GM19395 (cell line): ENCODE measurements around the gene FPR1.
"Not testable (repeated sequence)": the region's sequence is repeated elsewhere in the genome, so short reads cannot be mapped to it uniquely, and the experiment has no call there.

Experiments
- ATAC-seq: cut with Tn5 transposase; IDR thresholded peaks from one replicate; pipeline ENCODE4 v1.9.1; 2021; ENCODE audit warnings: mild to moderate bottlenecking, moderate library complexity; ENCODE audit not compliant: unreplicated experiment

Gene FPR1

GRCh38 chr19:51779703-51780102 is 28.0 kb upstream of the FPR1 start:
- no peak for ATAC-seq

DNA sequence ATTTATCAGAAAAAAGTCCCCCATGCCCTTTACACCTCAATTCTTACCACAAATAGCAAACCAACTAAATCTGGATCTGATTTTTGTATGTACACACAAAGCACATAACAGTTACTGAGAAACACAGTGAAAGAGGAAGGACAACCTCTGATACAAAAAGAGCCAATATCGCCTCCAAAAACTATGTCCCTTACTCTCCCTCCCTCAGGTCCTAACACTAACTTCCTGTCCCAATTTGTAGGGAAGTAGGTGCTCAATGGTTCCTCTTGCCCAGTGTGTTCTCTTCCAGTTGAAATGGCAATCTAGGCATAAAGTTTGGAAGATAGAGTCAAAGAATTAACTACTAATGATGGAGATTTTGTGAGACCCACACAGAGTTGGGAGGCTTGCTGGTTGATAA is 27.5 kb upstream of the FPR1 start:
- no peak for ATAC-seq

DNA sequence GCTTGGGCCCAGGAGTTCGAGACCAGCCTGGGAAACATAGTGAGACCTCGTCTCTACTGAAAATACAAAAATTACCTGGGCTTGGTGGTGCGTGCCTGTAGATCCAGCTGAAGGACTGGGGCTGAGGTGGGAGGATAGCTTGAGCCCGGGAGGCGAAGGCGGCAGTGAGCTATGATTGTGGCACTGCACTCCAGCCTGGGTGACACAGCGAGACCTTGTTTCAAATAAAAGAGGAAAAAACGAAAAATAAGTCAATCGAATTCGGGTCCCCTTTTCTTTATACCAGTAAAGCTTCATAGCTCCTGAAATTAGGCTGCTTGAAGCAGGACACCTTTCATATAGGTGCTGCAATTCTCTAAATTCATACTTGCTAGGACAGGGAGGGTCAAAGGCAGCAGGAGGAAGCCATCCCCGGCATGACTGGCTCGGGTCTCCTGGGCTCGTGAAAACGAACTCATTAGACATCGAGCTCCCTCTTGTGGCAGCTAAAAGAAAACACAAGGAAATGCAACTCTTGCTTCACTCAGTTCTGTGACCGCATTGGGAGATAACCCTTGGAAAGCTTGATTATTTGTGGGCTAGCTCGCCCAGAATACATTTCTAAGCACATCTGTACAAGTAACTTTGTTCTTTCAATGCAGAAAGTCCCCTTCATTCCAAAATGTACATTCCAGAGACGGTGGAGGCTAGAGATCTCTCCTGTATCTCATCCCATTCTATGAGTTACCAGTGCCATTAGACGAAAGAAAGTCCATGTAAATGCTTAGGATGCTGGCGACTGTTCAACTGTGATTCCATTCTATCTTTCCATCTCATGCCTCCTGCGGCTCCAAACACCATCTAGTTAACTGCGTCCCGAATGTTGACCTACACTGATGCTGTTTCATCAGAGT is 26.1 kb upstream of the FPR1 start:
- no peak for ATAC-seq

DNA sequence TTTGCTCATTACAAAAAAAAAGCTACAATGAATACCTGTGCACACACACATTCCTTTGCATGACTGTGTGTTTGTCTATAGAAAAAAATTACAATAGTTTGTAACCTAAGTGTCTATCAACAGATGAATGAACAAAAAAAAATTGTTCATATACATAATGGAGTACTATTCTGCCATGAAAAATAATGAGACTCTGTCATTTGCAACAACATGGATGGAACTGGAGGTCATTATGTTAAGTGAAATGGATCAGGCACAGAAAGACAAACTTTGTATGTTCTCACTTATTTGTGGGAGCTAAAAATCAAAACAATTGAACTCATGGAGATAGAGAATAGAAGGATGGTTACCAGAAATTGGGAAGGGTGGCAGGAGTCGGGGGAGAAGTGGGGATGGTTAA is 24.9 kb upstream of the FPR1 start:
- not testable (repeated sequence) for ATAC-seq

- ATAC-seq = no peak
Measured at GRCh38 chr19:51772977-51773376, 21.3 kb upstream of the FPR1 start.

- ATAC-seq = no peak
Measured at GRCh38 chr19:51771376-51772130, 19.9 kb upstream of the FPR1 start.

- no peak for ATAC-seq
Measured at GRCh38 chr19:51766461-51766860, 14.8 kb upstream of the FPR1 start.

DNA sequence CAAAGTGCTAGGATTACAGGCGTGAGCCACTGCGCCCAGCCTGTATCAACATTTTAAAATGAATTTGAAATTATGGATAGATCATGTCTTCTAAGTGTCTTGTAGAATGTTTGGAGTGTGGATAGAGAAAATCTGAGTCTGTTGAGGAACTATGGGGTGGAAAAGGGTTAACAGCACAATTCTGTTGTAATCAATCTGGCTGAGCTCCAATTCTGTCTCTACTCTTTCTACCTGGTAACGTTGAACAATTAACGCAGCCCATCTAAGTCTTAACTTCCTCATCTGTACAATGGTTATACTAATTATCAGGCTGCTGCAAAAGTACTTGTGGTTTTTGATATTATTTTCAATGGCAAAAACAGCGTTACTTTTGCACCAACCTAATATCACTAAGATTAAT is 13.4 kb upstream of the FPR1 start:
- ATAC-seq = no peak

DNA sequence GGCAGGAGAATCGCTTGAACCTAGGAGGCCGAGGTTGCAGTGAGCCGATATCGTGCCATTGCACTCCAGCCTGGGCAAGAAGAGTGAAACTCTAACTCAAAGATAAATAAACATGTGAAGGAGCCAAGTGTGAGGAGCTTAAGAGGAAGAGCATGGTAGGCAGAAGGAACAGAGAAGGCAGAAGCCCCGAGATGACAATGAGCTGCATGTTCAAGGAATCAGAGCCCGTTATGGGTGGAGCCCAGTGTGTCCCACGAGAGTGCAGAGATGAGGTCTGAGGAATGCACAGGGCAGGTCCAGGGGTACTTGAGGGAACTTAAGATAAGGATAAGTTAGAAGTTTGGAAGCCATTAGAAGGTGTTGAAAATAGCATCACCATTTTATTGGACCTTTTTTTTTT is 10.0 kb upstream of the FPR1 start:
- ATAC-seq = no peak

DNA sequence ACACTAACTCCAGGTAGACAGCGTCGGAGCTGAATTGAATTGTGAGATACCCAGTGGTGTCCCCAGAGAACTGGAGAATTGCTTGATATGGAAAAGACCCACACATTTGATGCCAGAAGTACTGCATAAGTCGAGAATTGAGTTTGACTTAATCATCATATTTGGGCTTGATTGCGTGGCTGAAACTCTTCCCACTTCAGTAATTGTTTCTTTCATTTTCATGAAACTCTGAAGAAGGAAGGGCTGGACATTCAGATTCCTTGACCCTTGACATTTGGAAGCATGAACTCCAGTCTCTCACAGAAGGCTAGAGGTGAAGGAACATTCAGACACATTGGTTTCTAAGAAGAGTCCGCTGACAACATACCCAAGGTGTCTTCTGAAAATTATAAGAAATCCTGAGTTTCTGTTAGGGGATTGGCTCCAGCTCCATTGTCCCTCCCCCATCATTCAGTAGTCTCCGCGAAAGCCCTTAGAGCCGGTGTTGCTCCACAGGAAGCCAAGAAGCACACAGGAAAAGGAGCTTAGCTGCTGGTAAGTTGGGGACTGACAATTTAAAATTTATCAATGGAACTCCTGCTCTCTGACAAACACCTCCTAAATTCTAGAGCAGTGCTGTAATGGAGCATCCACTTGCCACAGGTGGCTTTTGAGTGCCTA is 9.1 kb upstream of the FPR1 start, which contains the start of gene FPR2:
Gene FPR2, plus strand, starts transcription at position 484 of the 660 bp plus-strand sequence. CDS start 7,479 bp downstream, outside the sequence.
- no peak for ATAC-seq

GRCh38 chr19:51755571-51755970 is 3.9 kb upstream of the FPR1 start:
- no peak for ATAC-seq

DNA sequence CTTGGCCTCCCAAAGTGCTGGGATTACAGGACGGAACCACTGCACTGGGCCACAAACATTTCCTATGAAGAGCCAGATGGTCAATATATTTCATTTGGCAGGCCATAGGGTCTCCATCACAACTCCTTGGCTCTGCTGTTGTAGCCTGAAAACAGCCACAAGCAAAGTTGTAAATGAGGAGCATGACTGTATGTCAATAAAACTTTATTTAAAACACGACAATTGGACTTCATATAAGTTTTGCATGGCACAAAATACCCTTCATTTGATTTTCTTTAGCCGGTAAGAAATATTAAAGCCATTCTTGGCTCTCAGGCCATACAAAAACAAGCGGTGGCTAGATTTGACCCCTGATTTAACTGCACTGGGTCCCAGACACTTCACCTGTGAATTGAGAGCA is 3.1 kb upstream of the FPR1 start:
- no peak for ATAC-seq

GRCh38 chr19:51754109-51754508 is 2.4 kb upstream of the FPR1 start:
- ATAC-seq = no peak

GRCh38 chr19:51750400-51751094 is 1.1 kb downstream of the FPR1 start:
- no peak for ATAC-seq

- no peak for ATAC-seq
Measured at GRCh38 chr19:51749979-51750378, 1.7 kb downstream of the FPR1 start.

- ATAC-seq = no peak
Measured at GRCh38 chr19:51746731-51747130, 4.9 kb downstream of the FPR1 start.

DNA sequence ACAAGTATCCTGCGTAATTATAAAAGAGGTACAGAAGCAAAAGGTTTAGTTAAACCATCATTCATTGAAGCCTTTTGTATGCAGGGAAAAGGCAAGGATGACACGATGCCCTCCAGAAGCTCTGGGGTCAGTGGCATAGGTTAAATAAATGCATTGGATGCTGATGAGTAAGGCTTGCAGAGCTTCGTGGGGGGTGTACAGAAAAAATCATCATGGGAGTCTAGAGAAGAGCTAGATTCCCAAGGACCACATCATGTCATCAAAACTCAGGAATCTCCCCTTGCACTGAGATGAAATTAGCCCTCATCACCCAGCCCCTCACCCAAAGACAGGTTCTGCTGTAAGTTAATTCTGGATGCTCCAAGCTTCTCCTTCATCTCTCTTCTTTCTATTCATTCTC is 8.3 kb downstream of the FPR1 start:
- ATAC-seq = no peak

DNA sequence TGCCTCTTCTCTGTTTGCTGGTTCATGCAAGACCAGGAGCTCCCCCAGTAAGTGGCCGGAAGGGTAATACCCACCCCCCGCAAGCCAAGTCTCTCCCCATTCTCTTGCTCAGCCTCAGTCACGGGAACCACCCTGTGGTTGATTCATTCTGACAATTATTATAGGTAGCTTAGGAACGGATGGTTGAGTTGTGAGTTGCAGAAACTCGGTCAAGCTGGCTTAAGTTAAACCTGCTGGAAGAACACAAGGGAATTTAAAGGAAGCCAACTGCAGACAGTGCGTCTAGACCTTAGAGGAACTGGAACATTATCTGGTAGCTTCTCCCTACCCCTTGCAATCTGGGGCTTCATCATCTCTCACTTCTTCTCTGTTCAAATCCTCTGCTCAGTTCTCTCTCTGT is 8.9 kb downstream of the FPR1 start:
- no peak for ATAC-seq

DNA sequence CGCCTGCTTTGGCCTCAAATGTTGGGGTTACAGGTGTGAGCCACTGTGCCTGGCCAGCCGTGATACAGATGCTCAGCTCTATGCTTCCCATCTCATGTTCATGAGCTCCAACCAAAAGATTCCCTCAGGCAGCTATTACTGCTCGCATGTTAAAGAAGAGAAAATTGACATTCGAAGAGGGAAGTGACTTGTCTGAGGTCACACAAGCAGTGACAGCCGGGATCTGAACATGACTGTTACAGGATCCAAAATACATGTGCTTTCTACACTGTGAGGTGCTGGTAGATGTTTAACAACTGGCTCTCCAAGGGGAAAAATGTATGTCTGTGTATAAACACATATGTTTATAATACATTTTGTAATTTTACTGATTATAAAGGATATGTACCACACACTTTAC is 11.3 kb downstream of the FPR1 start:
- ATAC-seq = no peak

- ATAC-seq = no peak
Measured at GRCh38 chr19:51739466-51740213, 12.0 kb downstream of the FPR1 start.
